ENCODE results near the gene SORD.
A peak's percentile ranks its signal among the peaks of the same experiment; 100 is the strongest.
"Not testable (repeated sequence)": the region's sequence is repeated elsewhere in the genome, so short reads cannot be mapped to it uniquely, and the experiment has no call there.

Gene SORD

DNA sequence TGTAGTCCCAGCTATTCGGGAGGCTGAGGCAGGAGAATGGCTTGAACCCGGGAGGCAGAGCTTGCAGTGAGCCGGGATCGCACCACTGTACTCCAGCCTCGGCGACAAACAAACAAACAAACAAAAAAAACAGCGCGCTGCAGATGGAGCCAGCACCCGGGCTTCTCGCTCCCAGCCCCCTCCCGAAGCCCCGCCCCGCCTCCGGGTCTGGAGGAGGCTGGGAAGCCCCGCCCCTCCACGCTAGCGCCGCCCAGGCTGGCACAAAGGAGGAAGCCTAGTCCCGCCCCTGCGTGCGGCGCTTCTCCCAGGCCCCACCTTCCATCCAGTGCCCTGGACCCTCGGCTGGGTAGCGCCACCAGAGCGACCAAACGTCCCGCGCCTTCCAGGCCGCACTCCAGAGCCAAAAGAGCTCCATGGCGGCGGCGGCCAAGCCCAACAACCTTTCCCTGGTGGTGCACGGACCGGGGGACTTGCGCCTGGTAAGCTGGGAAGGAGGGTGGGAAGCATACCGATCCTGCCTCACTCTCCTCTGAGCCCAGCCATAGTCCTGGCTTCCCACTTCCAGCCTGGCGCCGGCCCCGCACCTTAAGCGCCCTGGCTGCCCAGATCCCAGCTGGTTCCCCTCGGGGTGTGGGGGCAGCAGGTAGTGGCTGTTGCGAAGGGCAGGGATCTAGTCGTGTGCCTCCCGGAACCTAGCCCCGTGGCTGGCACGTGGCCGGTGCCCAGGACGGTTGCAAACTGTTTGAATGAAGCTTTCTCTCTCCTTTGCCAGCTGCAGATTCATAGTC is at the start of gene SORD:
SORD (plus strand) TSS at position 325 of the 788 bp plus-strand sequence; CDS start at position 414, 89 bp downstream.
- DNase-seq, result peak; percentile 89

DNA sequence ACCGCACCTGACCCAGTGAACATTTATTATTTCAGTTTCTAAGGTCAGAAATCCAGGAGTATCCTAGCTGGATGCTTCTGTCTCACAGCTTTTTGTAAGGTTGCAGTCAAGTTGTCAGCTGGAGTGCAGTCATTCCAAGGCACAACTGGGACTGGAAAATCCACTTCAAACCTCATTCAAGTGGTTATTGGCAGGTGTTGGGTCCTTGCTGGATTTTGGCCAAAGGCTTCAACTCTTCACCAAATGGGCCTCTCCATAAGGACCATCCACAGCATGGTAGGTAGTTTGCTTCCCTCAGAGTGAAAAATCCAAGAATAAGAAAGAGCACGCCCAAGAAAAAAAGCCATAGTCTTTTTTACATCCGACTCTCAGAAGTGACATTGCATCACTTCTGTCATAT is 46.8 kb upstream of the SORD start:
- not testable (repeated sequence) for DNase-seq

DNA sequence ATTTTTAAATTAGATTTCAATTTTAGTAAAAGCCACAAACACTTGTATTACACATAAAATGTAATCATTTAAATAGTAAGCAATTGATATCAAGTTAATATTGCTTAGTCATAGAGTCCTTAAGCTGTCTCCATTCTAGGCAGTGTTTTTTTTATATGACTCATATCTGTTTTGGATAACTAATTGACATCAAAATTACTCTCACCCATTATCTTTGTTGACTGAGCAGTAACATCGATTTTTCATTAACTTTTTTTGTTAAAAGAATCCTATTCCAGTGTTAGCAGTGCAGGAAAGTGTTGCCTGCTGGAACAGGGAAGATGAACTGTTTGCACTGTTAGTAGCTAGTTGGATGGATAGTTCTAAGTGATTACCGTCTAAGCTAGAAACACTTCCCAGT is 45.2 kb upstream of the SORD start:
- DNase-seq, result not testable (repeated sequence)

DNA sequence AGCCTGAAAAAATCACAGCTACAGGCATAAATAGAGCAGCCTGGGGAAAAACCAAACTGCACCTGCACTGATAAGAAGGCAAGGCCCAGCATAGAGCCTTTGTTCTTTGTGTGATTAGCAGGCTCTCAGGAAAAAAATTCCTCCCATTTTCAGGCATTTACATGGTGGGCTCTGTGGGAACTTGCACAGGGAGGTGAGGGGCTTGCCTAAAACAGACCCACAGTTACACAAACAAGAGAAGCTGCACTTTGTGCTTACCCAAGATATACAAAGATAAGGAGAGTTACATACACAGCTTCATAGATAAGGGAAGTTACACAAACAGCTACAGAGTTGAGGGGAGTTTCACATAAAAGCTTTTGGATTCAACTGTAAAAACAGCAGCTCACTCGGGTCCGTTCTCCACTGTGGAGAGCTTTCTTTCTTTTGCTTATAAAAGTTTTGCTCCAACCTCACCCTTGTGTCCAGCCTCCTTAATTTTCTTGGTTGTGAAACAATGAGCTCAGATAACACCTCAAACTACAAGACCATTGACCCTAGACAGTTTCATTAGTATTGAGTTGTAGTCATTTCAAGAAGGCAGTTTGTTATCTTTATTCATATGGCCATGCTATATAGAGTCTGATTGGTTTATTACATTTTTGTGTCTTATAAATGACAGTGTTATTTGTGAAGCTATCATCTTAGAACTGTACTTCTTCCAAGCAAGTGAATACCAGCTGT is 43.2 kb upstream of the SORD start:
- not testable (repeated sequence) for DNase-seq

DNA sequence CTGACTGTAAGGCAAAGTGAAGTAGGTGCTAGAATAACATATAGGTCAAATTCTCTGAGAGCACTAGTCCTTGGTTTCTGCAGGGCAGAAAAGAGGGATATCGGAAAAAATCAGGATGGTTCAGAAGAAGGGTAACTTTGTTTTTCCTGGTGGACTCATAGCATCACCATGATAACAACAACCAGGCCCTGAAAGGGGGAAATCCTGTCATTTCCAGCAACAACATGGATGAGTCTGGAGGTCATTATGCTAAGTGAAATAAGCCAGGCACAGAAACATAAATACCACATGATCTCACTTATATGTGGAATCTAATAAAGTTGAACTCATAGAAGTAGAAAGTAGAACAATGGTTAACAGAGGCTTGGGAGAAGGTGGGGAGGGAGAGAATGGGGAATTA is 38.9 kb upstream of the SORD start:
- not testable (repeated sequence) for DNase-seq

DNA sequence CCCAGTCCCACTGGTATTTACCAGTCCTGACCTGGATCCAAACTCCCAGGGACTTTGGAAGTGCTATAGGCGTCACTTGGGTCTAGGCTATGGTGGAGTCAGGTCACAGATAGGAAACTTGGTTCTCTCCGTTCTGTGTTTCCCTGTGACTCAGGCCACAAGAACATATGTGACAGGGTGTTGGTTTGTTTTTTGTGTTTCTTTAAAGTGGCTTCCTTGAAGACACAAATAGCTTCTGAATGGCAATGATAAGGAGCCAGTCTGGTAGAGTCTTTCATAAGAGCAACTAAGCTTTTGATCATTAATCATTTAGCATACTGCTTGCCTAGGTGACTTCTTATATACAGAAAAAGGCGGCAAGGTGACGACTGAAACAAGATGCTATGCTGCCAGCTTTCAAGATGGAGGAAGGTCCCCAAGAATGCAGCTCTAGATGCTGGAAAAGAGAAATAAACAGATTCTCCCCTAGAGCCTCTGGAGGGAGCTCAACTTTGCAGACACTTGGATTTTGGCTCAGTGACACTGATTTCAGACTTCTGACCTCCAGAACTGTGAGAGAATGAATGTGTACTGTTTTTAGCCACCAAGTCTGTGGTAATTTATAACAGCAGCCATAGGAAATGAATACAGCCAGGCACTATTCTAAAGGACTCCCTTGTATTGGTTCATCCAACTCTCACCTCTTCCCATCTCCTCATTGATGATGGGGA is 36.5 kb upstream of the SORD start:
- not testable (repeated sequence) for DNase-seq

DNA sequence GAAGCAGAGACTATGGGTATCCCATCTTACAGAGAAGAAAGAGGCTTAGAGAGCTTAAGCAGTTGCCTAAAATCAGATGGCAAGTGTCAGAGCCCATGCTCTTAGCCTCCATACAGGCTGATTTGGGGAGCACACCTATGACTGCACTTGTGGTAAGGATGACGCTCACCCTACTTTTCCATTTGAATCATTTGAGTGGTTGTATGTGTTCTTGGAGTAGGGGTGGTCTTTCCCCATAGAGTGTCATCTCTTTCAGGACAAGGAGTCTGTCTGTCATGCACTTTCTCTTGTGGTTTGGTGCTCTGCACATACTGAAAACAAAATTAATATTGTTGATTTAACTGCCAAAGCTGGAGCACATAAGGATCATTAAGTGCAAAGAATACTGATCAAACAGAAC is 35.3 kb upstream of the SORD start:
- not testable (repeated sequence) for DNase-seq

DNA sequence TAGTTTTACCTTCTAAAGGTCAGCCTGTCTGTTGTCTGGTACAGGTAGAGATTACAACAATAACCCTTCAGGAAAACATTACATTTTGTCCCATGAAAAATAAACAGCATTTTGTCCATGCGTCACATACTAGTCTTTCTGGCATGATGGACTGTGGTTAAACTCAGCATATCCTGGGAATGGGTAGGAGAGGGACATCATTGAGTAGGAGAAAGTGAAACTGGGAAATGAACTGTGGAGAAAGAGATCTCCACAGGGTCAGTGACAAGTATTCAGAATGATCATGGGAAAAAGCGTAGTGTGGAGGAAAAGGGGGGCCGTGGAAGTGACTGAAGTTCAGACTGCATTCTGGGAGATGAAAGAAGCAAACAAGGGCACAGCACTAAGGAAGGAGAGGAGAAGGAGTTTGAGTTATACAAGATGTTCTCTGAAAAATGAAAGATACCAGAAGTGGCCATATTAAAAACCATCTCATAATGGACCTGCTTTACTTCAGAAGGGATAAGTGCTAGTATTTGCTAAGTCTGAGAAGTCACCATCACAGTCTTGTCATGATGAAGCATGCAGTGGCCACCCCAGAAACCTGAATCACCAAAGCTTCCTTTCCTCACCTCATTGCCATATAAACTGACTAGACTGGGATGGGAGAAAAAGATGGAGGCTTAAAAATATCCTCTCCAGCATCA is 34.7 kb upstream of the SORD start:
- not testable (repeated sequence) for DNase-seq

DNA sequence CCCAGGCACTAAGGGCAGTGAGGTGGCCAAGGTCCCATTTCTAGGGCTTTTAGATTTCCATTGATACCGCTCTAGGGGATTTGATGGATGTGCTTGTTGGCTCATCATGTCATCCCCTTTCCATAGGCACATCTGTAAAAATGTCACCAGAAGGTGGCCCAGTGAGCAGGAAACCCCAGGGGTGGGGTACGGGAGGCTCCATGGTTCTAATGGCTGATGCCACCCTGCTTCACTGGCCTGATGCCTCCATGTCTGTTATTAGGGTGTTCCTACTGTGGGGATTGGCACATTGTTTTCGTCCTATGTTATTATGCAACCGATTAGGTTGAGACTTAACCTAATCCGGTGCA is 34.1 kb upstream of the SORD start:
- not testable (repeated sequence) for DNase-seq

DNA sequence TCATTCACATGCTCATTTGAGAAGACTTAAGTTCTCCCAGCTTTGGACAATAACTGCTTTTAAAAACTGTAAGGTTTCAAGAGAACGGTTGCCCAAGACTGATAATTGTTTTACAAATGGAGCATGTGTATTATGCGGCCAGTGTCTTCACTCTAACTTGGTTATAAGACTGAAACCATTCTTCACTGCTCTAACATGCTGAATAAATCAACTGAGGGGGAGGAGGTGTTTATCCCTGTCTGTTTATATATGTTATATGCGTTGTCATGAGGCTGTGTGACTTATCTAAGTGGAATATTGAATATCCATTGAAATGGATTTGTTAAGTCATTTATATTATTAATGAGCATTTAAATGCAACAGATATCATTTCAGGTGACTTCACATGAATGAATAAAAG is 25.4 kb upstream of the SORD start:
- DNase-seq, result not testable (repeated sequence)

DNA sequence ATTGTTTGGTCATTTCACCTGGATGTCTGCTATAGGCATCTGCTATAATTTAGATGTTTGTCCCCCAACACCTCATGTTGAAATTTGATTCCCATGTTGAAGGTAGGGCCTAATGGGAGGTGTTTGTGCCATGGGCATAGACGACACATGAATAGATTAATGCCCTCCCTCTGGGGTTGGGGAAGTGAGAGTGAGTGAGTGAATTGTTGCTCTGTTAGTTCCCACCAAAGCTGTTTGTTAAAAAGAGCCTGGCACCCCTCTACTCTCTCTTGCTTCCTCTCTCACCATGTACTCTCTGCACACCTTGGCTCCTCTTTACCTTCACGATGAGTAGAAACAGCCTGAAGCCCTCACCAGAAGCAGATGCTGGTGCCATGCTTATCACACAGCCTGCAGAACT is 23.9 kb upstream of the SORD start:
- DNase-seq, result no peak

DNA sequence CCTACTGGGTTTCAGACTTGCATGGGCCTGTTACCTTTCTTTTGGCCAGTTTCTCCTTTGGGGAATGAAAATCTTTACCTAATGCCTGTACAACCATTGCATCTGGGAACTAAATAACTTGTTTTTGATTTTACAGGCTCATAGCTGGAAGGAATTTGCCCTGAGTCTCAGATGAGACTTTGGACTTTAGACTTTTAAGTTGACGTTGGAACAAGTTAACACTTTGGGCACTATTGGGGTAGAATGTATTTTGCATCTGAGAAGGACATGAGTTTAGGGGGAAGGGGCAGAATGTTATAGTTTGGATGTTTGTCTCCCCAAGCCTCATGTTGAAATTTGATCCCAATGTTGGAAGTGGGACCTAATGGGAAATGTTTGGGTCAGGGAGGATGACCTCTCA is 21.8 kb upstream of the SORD start:
- not testable (repeated sequence) for DNase-seq

DNA sequence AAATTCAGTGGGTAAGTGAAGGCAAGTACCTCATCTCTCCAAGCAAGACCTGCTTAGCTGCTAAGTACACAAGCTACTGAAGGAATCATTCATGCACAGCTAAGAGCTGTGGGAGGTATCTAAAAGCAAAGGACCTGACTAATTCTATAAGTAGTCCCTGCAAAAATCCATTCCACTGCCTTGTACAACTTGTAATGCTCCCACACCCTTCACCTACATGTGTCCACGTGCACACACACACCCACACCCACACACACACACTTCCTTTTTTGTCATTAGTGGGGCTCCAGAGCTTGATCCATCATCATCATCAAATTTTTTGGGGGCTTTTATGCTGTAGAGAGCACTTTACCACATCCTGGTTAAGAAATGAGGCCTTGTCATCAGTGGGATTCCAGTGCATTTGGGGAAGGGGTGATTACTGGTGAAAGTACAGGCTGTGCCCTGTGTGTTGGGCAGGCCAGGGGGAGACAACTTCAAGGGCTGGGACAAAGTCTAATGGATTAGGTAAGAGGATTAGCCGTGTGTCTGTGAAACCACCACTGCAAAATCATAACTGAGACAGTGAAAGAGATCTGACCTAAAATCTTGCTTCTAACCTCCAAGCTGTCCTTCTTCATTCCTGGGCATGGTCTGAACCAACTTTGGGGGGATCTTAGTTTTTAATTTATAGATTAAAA is 19.1 kb upstream of the SORD start:
- DNase-seq, result not testable (repeated sequence)

DNA sequence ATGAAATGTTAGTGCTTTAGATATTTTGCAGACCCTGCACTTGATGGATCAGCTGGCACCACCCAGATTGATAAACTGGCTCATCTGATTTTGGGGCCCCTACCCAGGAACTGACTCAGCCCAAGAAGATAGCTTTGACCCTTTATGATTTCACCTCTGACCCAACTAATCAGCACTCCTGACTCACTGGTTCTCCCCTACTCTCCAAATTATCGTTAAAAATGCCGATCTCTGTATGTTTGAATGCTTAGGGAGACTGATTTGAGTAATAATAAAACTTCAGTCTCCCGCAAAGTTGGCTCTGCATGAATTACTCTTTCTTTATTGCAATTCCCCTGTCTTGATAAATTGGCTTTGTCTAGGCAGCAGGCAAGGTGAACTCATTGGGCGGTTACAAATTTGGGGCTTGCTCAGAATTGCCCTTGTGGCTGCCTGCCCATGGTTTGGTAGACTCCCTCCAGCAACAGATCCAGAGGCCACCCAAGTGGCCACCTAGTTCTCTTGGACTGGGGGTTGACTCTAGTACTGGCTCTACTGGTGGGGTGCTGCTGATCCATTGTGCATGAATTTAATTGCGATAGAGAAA is 18.3 kb upstream of the SORD start:
- not testable (repeated sequence) for DNase-seq

DNA sequence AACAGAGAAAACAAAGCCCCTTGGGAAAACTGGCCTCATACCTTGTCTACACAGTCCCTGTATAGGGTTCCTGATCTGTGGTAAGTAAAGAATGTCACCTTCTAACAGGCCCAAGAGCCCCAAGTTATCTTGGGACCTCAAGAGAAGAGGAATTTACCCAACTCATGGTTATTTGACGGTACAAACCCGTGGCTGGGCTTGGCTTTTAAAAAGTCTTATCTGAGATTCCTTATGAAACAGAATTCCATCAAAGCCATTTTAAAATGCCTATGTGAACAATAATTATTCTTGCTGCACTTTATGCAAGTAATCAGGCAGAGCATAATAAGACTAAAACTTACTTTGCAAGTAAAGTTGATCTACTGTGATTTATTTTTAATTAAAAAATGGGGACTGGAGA is 13.9 kb upstream of the SORD start:
- no peak for DNase-seq

DNA sequence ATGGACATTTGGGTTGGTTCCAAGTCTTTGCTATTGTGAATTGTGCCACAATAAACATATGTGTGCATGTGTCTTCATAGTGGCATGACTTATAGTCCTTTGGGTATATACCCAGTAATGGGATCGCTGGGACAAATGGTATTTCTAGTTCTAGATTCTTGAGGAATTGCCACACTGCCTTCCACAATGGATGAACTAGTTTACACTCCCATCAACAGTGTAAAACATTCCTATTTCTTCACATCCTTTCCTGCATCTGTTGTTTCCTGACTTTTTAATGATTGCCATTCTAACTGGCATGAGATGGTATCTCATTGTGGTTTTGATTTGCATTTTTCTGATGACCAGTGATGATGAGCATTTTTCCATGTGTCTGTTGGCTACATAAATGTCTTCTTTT is 7.9 kb upstream of the SORD start:
- not testable (repeated sequence) for DNase-seq

DNA sequence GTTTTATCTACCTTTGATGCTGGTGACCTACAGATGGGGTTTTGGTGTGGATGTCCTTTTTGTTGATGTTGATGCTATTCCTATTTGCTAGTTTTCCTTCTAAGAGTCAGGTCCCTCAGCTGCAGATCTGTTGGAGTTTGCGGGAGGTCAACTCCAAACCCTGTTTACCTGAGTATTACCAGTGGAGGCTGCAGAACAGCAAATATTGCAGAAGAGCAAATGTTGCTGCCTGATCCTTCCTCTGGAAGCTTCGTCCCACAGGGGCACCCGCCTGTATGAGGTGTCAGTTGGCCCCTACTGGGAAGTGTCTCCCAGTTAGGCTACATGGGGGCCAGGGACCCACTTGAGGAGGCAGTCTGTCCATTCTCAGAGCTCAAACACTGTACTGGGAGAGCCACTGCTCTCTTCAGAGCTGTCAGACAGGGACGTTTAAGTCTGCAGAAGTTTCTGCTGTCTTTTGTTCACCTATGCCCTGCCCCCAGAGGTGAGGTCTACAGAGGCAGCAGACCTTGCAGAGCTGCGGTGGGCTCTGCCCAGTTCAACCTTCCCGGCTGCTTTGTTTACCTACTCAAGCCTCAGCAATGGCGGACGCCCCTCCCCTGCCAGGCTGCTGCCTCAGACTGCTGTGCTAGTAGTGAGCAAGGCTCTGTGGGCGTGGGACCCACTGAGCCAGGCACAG is 2.6 kb upstream of the SORD start:
- not testable (repeated sequence) for DNase-seq

DNA sequence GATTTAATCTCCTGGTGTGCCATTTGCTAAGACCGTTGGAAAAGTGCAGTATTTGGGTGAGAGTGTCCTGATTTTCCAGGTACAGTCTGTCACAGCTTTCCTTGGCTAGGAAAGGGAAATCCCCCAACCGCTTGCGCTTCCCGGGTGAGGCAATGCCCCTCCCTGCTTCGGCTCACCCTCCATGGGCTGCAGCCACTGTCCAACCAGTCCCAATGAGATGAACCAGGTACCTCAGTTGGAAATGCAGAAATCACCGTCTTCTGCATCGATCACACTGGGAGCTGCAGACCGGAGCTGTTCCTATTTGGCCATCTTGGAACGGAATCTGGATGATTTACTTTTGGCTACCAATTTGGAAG is 2.1 kb upstream of the SORD start:
- not testable (repeated sequence) for DNase-seq

DNA sequence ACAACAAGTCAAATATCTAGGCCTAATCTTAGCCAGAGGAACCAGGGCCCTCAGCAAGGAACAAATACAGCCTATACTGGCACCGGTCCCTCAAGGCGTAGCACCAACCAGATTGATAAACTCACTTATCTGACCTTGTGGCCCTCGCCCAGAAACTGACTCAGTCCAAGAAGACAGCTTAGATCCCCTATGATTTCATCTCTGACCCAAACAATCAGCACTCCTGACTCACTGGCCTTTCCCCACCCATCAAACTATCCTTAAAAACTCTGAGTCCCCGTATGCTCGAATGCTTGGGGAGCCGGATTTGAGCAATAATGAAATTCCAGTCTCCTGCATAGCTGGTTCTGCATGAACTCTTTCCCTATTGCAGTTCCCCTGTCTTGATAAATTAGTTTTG is 1.6 kb upstream of the SORD start:
- DNase-seq, result no peak

DNA sequence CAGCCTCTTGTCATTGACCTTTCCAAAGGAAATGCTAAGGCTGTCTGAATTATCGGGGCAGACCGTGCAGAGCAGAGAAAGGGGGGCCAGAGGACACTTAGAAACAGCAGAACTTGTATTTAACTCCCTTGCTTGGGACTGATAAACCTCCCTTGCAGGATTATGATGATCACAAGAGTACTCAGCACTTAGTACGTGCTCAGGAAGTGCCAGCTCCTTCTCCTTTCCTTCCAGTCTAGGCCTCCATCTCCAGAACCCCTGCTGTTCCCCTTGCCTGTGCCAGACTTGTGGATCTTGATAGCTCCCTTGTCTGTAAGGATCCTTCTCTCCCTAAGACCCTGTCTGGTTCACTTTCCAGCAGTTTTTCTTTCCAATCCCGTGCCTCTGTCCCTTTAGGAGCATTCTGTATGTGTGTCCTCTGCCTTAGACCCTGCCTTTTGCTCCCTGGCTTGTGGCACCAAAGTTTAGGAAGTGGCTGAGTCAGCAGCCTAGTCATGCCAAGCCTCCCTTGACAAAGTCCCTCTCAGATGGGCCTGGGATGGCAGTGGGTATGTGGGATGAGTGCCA is 747 bp downstream of the SORD start:
- peak; percentile 15 for DNase-seq

DNA sequence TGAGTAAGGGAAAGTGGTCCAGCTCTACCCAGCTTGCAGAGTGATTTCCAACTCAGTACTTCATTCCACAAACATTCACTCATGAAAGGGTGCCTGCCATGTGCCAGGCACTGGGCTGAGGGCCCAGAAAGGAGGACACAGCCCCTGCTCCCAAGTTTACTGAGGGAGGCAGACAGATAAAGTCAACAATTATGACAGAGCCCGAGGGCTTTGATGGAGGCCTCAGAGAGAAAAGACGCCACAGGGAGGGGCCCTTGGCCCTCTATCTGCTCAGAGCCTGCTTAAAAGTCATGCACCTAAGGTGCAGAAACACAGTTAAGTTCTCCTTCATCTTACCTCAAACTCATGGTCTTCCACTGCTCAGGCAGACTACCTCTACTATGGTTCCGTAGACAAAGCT is 1.7 kb downstream of the SORD start:
- not testable (repeated sequence) for DNase-seq

All from NCI-H2171 treated with DMSO at 0.1 percent for 48 hours (cell line).